ENCODE results near the gene MATR3.
A peak's percentile ranks its signal among the peaks of the same experiment; 100 is the strongest.
"Not testable (repeated sequence)": the region's sequence is repeated elsewhere in the genome, so short reads cannot be mapped to it uniquely, and the experiment has no call there.

Gene MATR3
- total RNA-seq = 51.9 to 98.1 (median 88.3) reads per million in 4 donors

- peak; percentile 84 to 95 (median 91) for DNase-seq
These were observed at the start of gene MATR3 for GRCh38 chr5:139293507-139294373. MATR3 (plus strand) TSS chr5:139293740; CDS start chr5:139307416, 13,676 bp downstream.

- no peak for DNase-seq
These were observed 47.8 kb upstream of the MATR3 start for GRCh38 chr5:139245637-139246339.

GRCh38 chr5:139246394-139246793 lies 47.1 kb upstream of the MATR3 start:
- peak in 1 of 5 donors; percentile 64 for DNase-seq

- no peak for DNase-seq
These were observed 44.6 kb upstream of the MATR3 start for GRCh38 chr5:139248826-139249453.

GRCh38 chr5:139251281-139251687 lies 42.3 kb upstream of the MATR3 start:
- peak in 3 of 5 donors; percentile 14 to 55 (median 26) for DNase-seq

- DNase-seq = no peak
These were observed 41.7 kb upstream of the MATR3 start for GRCh38 chr5:139251695-139252288.

GRCh38 chr5:139253115-139253514 lies 40.4 kb upstream of the MATR3 start:
- no peak for DNase-seq

- no peak for DNase-seq
These were observed 36.7 kb upstream of the MATR3 start for GRCh38 chr5:139256820-139257219.

GRCh38 chr5:139262059-139262741 lies 31.3 kb upstream of the MATR3 start:
- no peak for DNase-seq

- peak in 4 of 5 donors; percentile 35 to 60 (median 42) for DNase-seq
These were observed 30.6 kb upstream of the MATR3 start for GRCh38 chr5:139262742-139263445.

GRCh38 chr5:139263536-139263935 lies 30.0 kb upstream of the MATR3 start:
- DNase-seq = no peak

GRCh38 chr5:139263946-139264345 lies 29.6 kb upstream of the MATR3 start:
- DNase-seq = no peak

- no peak for DNase-seq
These were observed 28.5 kb upstream of the MATR3 start for GRCh38 chr5:139265001-139265400.

GRCh38 chr5:139266236-139266635 lies 27.3 kb upstream of the MATR3 start:
- no peak for DNase-seq

GRCh38 chr5:139267481-139267880 lies 26.1 kb upstream of the MATR3 start:
- no peak for DNase-seq

GRCh38 chr5:139268364-139269202 lies 25.0 kb upstream of the MATR3 start:
- DNase-seq = no peak

- not testable (repeated sequence) for DNase-seq
These were observed 22.8 kb upstream of the MATR3 start for GRCh38 chr5:139270718-139271117.

- DNase-seq = no peak
These were observed 22.1 kb upstream of the MATR3 start for GRCh38 chr5:139271201-139272027.

GRCh38 chr5:139272471-139273321 lies 20.8 kb upstream of the MATR3 start:
- peak in 1 of 5 donors; percentile 54 for DNase-seq
